Head of caudate nucleus (tissue), 42 donors: ENCODE results near the gene ST3GAL4.

Source experiments
- DNase-seq, 42 donors: peaks; one replicate each; pipeline versions ENCODE4 v3.0.0 to v3.0.0-alpha.2; 2020 to 2021; ENCODE audit warnings: mixed read lengths in 7 of 42
- intact Hi-C: fragments of 100-400 bp; cut with DNase I; formaldehyde crosslinking; loops from one replicate; pipeline ENCODE4 v1.15.0; 2022

Gene ST3GAL4

GRCh38 chr11:126450198-126450597 is 94.7 kb downstream of the ST3GAL4 start:
- intact Hi-C loops, result no loop called here
- no peak for DNase-seq

- intact Hi-C loops, result no loop called here
- no peak for DNase-seq
Measured at GRCh38 chr11:126450806-126451205, 95.3 kb downstream of the ST3GAL4 start.

GRCh38 chr11:126451211-126451802 is 95.8 kb downstream of the ST3GAL4 start:
- DNase-seq, result no peak
- intact Hi-C loops, result no loop called here

- DNase-seq, result peak in 7 of 42 donors; percentile 26 to 55 (median 32)
- intact Hi-C loops, result no loop called here
Measured at GRCh38 chr11:126452241-126453101, 97.0 kb downstream of the ST3GAL4 start.

DNA sequence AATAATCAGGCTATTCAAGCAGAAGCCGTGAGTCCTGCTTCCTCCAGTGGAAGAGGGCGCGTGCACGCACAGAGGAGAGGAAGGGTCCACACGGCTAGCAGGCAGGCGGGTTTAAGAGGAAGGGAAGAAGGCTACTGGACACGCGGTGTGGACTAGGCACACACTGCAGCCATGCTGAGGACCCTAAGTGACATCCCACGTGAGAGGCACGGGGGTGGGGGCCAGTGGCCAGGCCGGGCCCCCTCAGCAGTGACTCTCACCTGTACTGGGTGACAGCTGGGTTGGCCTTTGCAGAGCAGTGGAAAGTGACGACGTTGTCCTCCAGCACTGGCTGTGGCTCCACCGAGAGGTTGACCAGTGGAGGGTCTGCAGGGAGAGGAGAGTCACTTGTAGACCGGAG is 100.6 kb downstream of the ST3GAL4 start:
- DNase-seq, result no peak
- intact Hi-C loops, result no loop called here

GRCh38 chr11:126456783-126457542 is 101.5 kb downstream of the ST3GAL4 start:
- DNase-seq, result peak in 1 of 42 donors; percentile 13
- intact Hi-C loops, result no loop called here

DNA sequence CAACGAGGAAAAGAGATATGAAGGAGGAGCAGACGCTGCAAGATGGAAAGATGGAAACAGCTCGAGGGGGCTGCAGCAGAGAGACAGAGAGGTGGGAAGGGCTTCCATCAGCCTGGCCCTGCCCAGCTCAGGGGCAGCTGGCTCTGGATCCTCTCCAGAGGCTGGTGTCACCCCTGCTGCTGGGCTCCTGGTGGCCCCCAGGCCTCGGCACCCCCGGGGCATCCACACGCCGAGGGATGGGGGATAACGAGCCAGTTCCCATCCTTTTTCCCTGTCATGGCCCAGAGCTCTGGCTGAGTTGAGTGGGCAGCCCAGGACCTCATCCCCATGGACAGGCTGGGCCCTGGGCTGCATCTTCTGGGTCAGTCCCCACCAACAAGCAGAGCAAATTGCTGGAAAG is 102.3 kb downstream of the ST3GAL4 start:
- intact Hi-C loops, result no loop called here

GRCh38 chr11:126459691-126460281 is 104.3 kb downstream of the ST3GAL4 start:
- peak in 13 of 42 donors; percentile 30 to 71 (median 44) for DNase-seq
- intact Hi-C loops, result no loop called here

More for the DNA sequence above, 102.3 kb downstream of the ST3GAL4 start:
- no peak for DNase-seq

DNA sequence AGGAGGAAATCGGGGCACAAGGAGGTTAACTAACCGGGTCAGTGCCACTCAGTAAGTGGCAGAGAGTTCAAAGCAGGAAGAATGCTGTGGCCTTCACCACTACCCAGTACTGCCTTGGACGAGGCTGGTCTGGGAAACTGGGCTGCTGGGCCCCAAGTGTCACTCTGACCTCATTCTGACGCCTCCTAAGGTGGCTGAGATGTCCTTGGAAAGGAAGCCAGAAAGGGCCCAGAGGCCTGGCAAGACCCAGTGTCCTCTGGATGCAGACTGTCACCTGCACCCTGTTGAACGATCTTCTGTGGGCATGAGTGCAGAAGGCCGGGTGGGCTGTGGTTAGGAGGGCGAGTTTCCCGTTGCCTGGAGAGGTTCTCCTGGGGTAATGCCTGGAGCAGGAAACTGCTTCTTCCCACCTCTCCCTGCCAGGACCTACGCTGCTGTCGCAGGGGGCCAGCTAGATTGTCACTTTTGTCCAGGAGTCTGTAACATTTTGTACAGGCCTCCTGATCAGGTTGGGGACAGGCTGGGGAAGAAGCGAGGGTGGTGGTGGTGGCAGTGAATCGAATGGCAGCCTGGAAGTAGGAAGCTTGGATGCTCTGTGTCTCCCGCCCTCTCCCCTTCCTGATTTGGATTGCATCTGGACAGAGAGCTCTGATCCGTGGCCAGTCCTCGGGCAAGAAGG is 105.1 kb downstream of the ST3GAL4 start:
- intact Hi-C loops, result no loop called here

GRCh38 chr11:126461096-126461440 is 105.6 kb downstream of the ST3GAL4 start:
- intact Hi-C loops, result no loop called here
- DNase-seq, result no peak

More for the DNA sequence above, 105.1 kb downstream of the ST3GAL4 start:
- no peak for DNase-seq

DNA sequence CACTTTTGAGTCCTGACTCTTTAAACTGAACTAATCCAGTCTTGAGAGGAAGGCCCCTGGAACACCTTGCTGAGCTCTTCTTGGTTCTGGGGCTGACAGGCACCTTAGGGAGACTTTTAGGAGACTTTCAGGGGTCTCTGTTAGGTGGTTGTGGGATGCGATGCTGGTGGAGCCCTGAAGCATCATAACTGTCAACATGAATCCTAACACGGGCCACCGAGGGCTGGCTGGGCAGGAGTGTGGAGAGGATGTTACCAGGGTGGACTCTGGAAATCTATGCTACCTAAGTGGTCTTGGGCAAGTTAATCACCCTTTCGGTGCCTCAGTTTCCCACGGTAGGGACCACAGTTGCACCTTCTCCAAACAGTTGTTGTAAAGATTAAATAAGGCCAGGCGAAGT is 106.5 kb downstream of the ST3GAL4 start:
- DNase-seq, result no peak
- intact Hi-C loops, result no loop called here

- no peak for DNase-seq
- intact Hi-C loops, result no loop called here
Measured at GRCh38 chr11:126462422-126462821, 106.9 kb downstream of the ST3GAL4 start.
